MM.1S (cell line): Measurements from ENCODE around the gene TSPAN31.

ENCODE experiments used
- EZH2 ChIP-seq: fragments of 300-600 bp; sonication (generic); optimal IDR thresholded peaks from 2 replicates; pipeline ENCODE3; 2017; ENCODE audit warnings: low read depth, mild to moderate bottlenecking, antibody characterized with exemption, low read length, mixed read lengths
- EZH2phosphoT487 ChIP-seq: fragments of 300-600 bp; sonication (generic); IDR thresholded peaks from 2 replicates; pipeline ENCODE4 v1.6.1; 2018; ENCODE audit warnings: antibody characterized with exemption, low read length
- TF ChIP-seq, protein P1 (sequence below): fragments of 300-600 bp; sonication (generic); IDR thresholded peaks from 2 replicates; pipeline ENCODE4 v1.5.1; 2016; ENCODE audit warnings: antibody characterized with exemption, low read length, mixed read lengths

- TF ChIP-seq, protein P1, sequence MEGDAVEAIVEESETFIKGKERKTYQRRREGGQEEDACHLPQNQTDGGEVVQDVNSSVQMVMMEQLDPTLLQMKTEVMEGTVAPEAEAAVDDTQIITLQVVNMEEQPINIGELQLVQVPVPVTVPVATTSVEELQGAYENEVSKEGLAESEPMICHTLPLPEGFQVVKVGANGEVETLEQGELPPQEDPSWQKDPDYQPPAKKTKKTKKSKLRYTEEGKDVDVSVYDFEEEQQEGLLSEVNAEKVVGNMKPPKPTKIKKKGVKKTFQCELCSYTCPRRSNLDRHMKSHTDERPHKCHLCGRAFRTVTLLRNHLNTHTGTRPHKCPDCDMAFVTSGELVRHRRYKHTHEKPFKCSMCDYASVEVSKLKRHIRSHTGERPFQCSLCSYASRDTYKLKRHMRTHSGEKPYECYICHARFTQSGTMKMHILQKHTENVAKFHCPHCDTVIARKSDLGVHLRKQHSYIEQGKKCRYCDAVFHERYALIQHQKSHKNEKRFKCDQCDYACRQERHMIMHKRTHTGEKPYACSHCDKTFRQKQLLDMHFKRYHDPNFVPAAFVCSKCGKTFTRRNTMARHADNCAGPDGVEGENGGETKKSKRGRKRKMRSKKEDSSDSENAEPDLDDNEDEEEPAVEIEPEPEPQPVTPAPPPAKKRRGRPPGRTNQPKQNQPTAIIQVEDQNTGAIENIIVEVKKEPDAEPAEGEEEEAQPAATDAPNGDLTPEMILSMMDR, result no peak
- TF ChIP-seq EZH2 (no peak), EZH2phosphoT487 (no peak)
Observed at GRCh38 chr12:57724936-57725740, 19.7 kb upstream of the TSPAN31 start.
